ENCODE data around the gene ZNF511. TPM values are rescaled to one million over a fixed set of nuclear protein-coding genes. Genes with fewer than 3 reads are reported as not detected.

ZNF511 gene
- total and polyA plus RNA-seq, 2 of the 4 experiments (the other 2 are of a cell fraction): 13.6 to 32.6 TPM

DNA sequence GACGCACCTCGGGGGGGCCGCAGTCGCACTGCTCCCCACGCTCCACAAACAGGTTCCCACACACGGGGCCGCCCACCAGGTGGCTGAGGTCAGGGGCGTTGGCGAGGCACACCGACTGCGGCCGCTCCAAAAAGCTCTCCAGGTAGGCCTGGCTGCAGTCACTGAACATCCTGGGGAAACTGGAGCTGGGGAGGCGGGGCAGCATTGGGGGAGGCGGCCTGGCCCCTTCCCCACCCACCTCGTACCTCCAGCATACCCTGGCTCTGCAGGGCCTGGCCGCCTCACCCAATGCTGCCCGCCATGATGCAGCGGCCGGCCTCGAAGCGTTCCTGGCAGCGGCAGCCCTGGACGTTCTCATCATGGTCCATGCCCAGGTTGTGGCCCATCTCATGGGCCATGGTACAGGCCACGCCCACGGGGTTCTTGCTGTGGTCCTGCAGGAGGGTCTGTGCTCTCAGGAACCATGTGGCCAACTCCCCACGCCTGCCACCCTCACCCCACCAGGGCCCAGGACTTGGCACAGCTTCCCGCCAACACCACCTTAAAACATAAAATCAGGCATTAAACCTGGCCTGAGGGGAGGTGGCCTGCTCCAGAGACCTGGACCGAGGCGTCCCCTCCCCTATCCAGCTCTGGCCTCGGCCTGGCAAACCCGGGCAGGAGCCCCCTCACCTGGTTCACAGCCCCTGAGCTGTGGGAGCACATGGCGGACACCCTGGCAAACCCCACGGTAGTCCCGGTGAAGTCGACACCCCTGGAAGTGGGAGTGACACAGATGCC, 37.0 kb upstream of the ZNF511 start:
- CTCF ChIA-PET: no interaction called here
- no TSS peak for BruUV-seq (replicated peaks)
- Histone ChIP-seq H3K9me1 (ENCODE audit: insufficient read depth, low read length) (no peaks in the 10 kb centered on the region), H3K14ac (replicated peaks; ENCODE audit: low read depth, low read length) (no peak overlapping the region), H3K4ac (ENCODE audit: low read depth, low read length) (no peak overlapping the region), H2AFZ (replicated peaks; ENCODE audit: low read length, poor library complexity) (no peak overlapping the region), H2BK120ac (ENCODE audit: low read depth, low read length) (no peak overlapping the region), H2BK5ac (ENCODE audit: low read depth, low read length, poor library complexity, severe bottlenecking) (no peak overlapping the region), H4K5ac (ENCODE audit: low read depth, low read length) (no peak overlapping the region), H4K20me1 (ENCODE audit: insufficient read depth, low read length) (no peaks in the 10 kb centered on the region), H3K4me1 (ENCODE audit: control insufficient read depth, insufficient read depth, low read length) (no peaks in the 10 kb centered on the region), H4K91ac (ENCODE audit: insufficient read depth, low read depth, low read length) (no peak overlapping the region), H2BK15ac (ENCODE audit: low read depth, low read length) (no peak overlapping the region), H3K27ac (ENCODE audit: insufficient read depth, low read length) (no peak overlapping the region), H3K9ac (ENCODE audit: low read depth, low read length) (no peak overlapping the region), H4K8ac (ENCODE audit: low read depth in 2 of 2, low read length in 2 of 2) (no peak overlapping the region), H2BK20ac (ENCODE audit: low read depth, low read length) (no peak overlapping the region), H3K27me3 (ENCODE audit: control insufficient read depth, insufficient read depth, low read length) (peaks cover 9% of the 10 kb centered on the region), H3K23ac (ENCODE audit: low read depth, low read length) (no peak overlapping the region), H3K18ac (ENCODE audit: low read depth, low read length) (no peak overlapping the region), H3K9me3 (ENCODE audit: control insufficient read depth, insufficient read depth, low read length) (no peaks in the 10 kb centered on the region), H3K36me3 (ENCODE audit: control insufficient read depth, insufficient read depth, low read length) (peaks cover 4% of the 10 kb centered on the region; the same call in 1 of the 2 replicates), H3K4me3 (ENCODE audit: insufficient read depth, low read depth, low read length) (no peak overlapping the region), H3K4me2 (ENCODE audit: low read depth, low read length) (no peak overlapping the region), H2AK9ac (replicated peaks; ENCODE audit: low read depth, low read length, poor library complexity) (no peak overlapping the region), H3K56ac (ENCODE audit: extremely low read depth, insufficient read depth, low read length) (no peak overlapping the region), H2AK5ac (ENCODE audit: low read depth, low read length) (no peak overlapping the region), H3K79me1 (ENCODE audit: low read depth in 1 of 2, low read length in 2 of 2) (no peaks in the 10 kb centered on the region)
- WGBS, 2 experiments (ENCODE audit: extremely low coverage in 2 of 2, insufficient read length in 1 of 2): 88% methylated on average over 14 of the region's 35 CpGs; no CpG with 5 or more reads in 1 of the 2 experiments
- TF ChIP-seq RFX5 (IDR thresholded peaks at IDR 0.05; ENCODE audit: low read depth, low read length): no peak
- TF ChIP-seq, protein P1, sequence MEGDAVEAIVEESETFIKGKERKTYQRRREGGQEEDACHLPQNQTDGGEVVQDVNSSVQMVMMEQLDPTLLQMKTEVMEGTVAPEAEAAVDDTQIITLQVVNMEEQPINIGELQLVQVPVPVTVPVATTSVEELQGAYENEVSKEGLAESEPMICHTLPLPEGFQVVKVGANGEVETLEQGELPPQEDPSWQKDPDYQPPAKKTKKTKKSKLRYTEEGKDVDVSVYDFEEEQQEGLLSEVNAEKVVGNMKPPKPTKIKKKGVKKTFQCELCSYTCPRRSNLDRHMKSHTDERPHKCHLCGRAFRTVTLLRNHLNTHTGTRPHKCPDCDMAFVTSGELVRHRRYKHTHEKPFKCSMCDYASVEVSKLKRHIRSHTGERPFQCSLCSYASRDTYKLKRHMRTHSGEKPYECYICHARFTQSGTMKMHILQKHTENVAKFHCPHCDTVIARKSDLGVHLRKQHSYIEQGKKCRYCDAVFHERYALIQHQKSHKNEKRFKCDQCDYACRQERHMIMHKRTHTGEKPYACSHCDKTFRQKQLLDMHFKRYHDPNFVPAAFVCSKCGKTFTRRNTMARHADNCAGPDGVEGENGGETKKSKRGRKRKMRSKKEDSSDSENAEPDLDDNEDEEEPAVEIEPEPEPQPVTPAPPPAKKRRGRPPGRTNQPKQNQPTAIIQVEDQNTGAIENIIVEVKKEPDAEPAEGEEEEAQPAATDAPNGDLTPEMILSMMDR (conservative IDR thresholded peaks at IDR 0.05; ENCODE audit: low read depth, low read length): no peak
- TF ChIP-seq, protein P2, sequence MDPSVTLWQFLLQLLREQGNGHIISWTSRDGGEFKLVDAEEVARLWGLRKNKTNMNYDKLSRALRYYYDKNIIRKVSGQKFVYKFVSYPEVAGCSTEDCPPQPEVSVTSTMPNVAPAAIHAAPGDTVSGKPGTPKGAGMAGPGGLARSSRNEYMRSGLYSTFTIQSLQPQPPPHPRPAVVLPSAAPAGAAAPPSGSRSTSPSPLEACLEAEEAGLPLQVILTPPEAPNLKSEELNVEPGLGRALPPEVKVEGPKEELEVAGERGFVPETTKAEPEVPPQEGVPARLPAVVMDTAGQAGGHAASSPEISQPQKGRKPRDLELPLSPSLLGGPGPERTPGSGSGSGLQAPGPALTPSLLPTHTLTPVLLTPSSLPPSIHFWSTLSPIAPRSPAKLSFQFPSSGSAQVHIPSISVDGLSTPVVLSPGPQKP (IDR thresholded peaks at IDR 0.05; ENCODE audit: borderline replicate concordance, low read depth, low read length): no peak
- TF ChIP-seq, protein P3, sequence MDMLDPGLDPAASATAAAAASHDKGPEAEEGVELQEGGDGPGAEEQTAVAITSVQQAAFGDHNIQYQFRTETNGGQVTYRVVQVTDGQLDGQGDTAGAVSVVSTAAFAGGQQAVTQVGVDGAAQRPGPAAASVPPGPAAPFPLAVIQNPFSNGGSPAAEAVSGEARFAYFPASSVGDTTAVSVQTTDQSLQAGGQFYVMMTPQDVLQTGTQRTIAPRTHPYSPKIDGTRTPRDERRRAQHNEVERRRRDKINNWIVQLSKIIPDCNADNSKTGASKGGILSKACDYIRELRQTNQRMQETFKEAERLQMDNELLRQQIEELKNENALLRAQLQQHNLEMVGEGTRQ (IDR thresholded peaks at IDR 0.05; ENCODE audit: low read depth, low read length): no peak
- TF ChIP-seq POLR2A (IDR thresholded peaks at IDR 0.05; ENCODE audit: low read depth, low read length): no peak
- no peak for TF ChIP-seq RAD21 (IDR thresholded peaks at IDR 0.05; ENCODE audit: low read length)
- no peak for TF ChIP-seq RCOR1 (IDR thresholded peaks at IDR 0.05; ENCODE audit: insufficient replicate concordance, low read length)
- no peak for TF ChIP-seq NFE2L2 (IDR thresholded peaks at IDR 0.05; ENCODE audit: low read depth, low read length)
- no peak for ATAC-seq (ENCODE audit: low read depth)
- in situ Hi-C loops (cut with MboI; ENCODE audit: low sequenced_read_pairs): loop anchor here (25.0 kb wide), 1 partner anchor 609 kb away; no protein-coding TSS in a partner anchor
- no peak for DNase-seq
- dilution Hi-C loops (cut with HindIII; ENCODE audit: low sequenced_read_pairs, unreplicated experiment): no loop called here
- POLR2A ChIA-PET (ENCODE audit: unreplicated experiment): no interaction called here
- intact Hi-C loops (cut with micrococcal nuclease): no loop called here
